GM12878 (cell line): ENCODE results near the gene DMD.

ENCODE experiments used
- EED ChIP-seq: sonication (generic); IDR thresholded peaks from 2 replicates; pipeline ENCODE4 v1.6.1; 2016; ENCODE audit warnings: antibody characterized with exemption, low read depth
- KDM1A ChIP-seq: fragments of 200-600 bp; sonication (generic); IDR thresholded peaks from 2 replicates; pipeline ENCODE4 v1.6.1; 2016; ENCODE audit warnings: borderline replicate concordance
- POLR2A ChIP-seq: IDR thresholded peaks from 2 replicates; pipeline ENCODE4 v1.6.1; 2011; ENCODE audit warnings: low read depth, mild to moderate bottlenecking, low read length
- SIN3A ChIP-seq: IDR thresholded peaks from 2 replicates; pipeline ENCODE4 v1.6.1; 2012; ENCODE audit warnings: low read depth, low read length, improper control_type of control experiment
- YBX1 ChIP-seq: fragments of 450-650 bp; IDR thresholded peaks from 2 replicates; pipeline ENCODE4 v1.6.1; 2016; ENCODE audit warnings: antibody characterized with exemption
- ZBED1 ChIP-seq: IDR thresholded peaks from 2 replicates; pipeline ENCODE4 v1.6.1; 2016; ENCODE audit warnings: borderline replicate concordance
- TF ChIP-seq, protein P1 (sequence below): IDR thresholded peaks from 2 replicates; pipeline ENCODE4 v1.6.1; 2011; ENCODE audit warnings: low read depth, mild to moderate bottlenecking, low read length, moderate library complexity, borderline replicate concordance; ENCODE audit errors: extremely low read depth
- TF ChIP-seq, protein P2 (sequence below), 3 experiments: IDR thresholded peaks in 2 of 3; conservative IDR thresholded peaks in 1 of 3; 2 replicates each; pipeline ENCODE4 v1.5.1; 2011; ENCODE audit warnings: low read depth in 3 of 3, low read length in 3 of 3, mild to moderate bottlenecking in 3 of 3, control low read depth in 2 of 3, moderate library complexity in 2 of 3, inconsistent platforms in 1 of 3, mixed read lengths in 1 of 3; ENCODE audit not compliant: control insufficient read depth in 2 of 3, insufficient read depth in 1 of 3; ENCODE audit errors: extremely low read depth in 1 of 3
- TF ChIP-seq, protein P3 (sequence below): IDR thresholded peaks from 2 replicates; pipeline ENCODE4 v1.6.1; 2011; ENCODE audit warnings: low read depth, low read length, improper control_type of control experiment, borderline replicate concordance

DNA sequence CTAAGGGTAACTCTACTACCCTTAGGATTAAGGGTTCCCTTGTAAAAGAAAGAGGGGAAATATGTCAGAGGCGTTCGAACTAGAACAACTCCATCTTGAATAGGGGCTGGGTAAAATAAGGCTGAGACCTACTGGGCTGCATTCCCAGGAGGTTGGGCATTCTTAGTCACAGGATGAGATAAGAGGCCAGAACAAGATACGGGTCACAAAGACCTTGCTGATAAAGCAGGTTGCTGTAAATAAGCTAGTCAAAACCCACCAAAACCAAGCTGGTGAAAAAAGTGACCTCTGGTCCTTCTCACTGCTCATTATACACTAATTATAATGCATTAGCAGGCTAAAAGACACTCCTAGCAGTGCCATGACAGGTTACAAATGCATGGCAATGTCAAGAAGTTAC lies 922.0 kb downstream of the DMD start:
- TF ChIP-seq, protein P1, sequence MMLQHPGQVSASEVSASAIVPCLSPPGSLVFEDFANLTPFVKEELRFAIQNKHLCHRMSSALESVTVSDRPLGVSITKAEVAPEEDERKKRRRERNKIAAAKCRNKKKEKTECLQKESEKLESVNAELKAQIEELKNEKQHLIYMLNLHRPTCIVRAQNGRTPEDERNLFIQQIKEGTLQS, result no peak
- TF ChIP-seq EED (no peak), SIN3A (no peak), YBX1 (no peak), POLR2A (no peak), ZBED1 (no peak), KDM1A (no peak)
- TF ChIP-seq, protein P2, sequence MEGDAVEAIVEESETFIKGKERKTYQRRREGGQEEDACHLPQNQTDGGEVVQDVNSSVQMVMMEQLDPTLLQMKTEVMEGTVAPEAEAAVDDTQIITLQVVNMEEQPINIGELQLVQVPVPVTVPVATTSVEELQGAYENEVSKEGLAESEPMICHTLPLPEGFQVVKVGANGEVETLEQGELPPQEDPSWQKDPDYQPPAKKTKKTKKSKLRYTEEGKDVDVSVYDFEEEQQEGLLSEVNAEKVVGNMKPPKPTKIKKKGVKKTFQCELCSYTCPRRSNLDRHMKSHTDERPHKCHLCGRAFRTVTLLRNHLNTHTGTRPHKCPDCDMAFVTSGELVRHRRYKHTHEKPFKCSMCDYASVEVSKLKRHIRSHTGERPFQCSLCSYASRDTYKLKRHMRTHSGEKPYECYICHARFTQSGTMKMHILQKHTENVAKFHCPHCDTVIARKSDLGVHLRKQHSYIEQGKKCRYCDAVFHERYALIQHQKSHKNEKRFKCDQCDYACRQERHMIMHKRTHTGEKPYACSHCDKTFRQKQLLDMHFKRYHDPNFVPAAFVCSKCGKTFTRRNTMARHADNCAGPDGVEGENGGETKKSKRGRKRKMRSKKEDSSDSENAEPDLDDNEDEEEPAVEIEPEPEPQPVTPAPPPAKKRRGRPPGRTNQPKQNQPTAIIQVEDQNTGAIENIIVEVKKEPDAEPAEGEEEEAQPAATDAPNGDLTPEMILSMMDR (IDR thresholded peaks at IDR 0.05 in 2 of 3, conservative IDR thresholded peaks at IDR 0.05 in 1 of 3; ENCODE audit: control insufficient read depth in 2 of 3, extremely low read depth in 1 of 3, insufficient read depth in 1 of 3, low read depth in 3 of 3, low read length in 3 of 3), result no peak
- TF ChIP-seq, protein P3, sequence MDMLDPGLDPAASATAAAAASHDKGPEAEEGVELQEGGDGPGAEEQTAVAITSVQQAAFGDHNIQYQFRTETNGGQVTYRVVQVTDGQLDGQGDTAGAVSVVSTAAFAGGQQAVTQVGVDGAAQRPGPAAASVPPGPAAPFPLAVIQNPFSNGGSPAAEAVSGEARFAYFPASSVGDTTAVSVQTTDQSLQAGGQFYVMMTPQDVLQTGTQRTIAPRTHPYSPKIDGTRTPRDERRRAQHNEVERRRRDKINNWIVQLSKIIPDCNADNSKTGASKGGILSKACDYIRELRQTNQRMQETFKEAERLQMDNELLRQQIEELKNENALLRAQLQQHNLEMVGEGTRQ, result no peak
